Astrocyte (in vitro differentiated cells and primary cell): ENCODE results near the gene CTBP1. TPM values are rescaled to one million over a fixed set of nuclear protein-coding genes. Genes with fewer than 3 reads are reported as not detected.

Source experiments
- DNase-seq: peaks from one replicate; pipeline ENCODE4 v3.0.0-alpha.2; 2010; ENCODE audit warnings: low read depth
- FAIRE-seq: peaks from 2 replicates; lab custom pipeline; 2011; peaks lifted over from hg19 to GRCh38; lab: Jason Lieb, UNC
- H2AFZ ChIP-seq: 2 replicates; pipeline ENCODE4 v1.6.0; 2012; ENCODE audit warnings: low read depth, low read length, inconsistent platforms
- H3K27ac ChIP-seq: 2 replicates; pipeline ENCODE4 v1.5.1; 2011; ENCODE audit warnings: low read depth, low read length, inconsistent platforms
- H3K27me3 ChIP-seq: 2 replicates; pipeline ENCODE4 v1.6.0; 2011; ENCODE audit warnings: low read length, inconsistent platforms; ENCODE audit not compliant: insufficient read depth
- H3K36me3 ChIP-seq: 2 replicates; pipeline ENCODE4 v1.5.1; 2011; ENCODE audit warnings: low read length, inconsistent platforms; ENCODE audit not compliant: insufficient read depth
- H3K4me1 ChIP-seq: 2 replicates; pipeline ENCODE4 v1.5.1; 2011; ENCODE audit warnings: low read length, inconsistent platforms; ENCODE audit not compliant: insufficient read depth
- H3K4me2 ChIP-seq: 2 replicates; pipeline ENCODE4 v1.6.0; 2012; ENCODE audit warnings: low read length, inconsistent platforms
- H3K4me3 ChIP-seq: 2 replicates; pipeline ENCODE4 v1.5.1; 2011; ENCODE audit warnings: low read depth, mild to moderate bottlenecking, low read length, inconsistent platforms; ENCODE audit not compliant: insufficient read depth
- H3K79me2 ChIP-seq: 2 replicates; pipeline ENCODE4 v1.6.0; 2012; ENCODE audit warnings: mild to moderate bottlenecking, low read length, inconsistent platforms; ENCODE audit not compliant: insufficient read depth
- H3K9ac ChIP-seq: 2 replicates; pipeline ENCODE4 v1.6.0; 2012; ENCODE audit warnings: mild to moderate bottlenecking, low read length, inconsistent platforms
- H3K9me3 ChIP-seq: 2 replicates; pipeline ENCODE4 v1.5.1; 2012; ENCODE audit warnings: low read depth, mild to moderate bottlenecking, low read length, inconsistent platforms; ENCODE audit not compliant: insufficient read depth
- H4K20me1 ChIP-seq: 2 replicates; pipeline ENCODE4 v1.6.0; 2012; ENCODE audit warnings: low read length, inconsistent platforms; ENCODE audit not compliant: insufficient read depth
- H3K27ac Mint-ChIP-seq: one replicate; pipeline ENCODE4 v1.8.0; 2021; ENCODE audit warnings: mild to moderate bottlenecking, mixed read lengths; ENCODE audit not compliant: unreplicated experiment
- H3K27me3 Mint-ChIP-seq: one replicate; pipeline ENCODE4 v1.8.0; 2021; ENCODE audit warnings: low read depth, mixed read lengths; ENCODE audit not compliant: unreplicated experiment
- H3K36me3 Mint-ChIP-seq: one replicate; pipeline ENCODE4 v1.8.0; 2021; ENCODE audit warnings: low read depth, mixed read lengths; ENCODE audit not compliant: unreplicated experiment
- H3K4me1 Mint-ChIP-seq: one replicate; pipeline ENCODE4 v1.8.0; 2021; ENCODE audit warnings: low read depth, mixed read lengths; ENCODE audit not compliant: unreplicated experiment
- H3K4me3 Mint-ChIP-seq: one replicate; pipeline ENCODE4 v1.8.0; 2021; ENCODE audit warnings: mild to moderate bottlenecking, moderate library complexity, mixed read lengths; ENCODE audit not compliant: unreplicated experiment
- H3K9me3 Mint-ChIP-seq: one replicate; pipeline ENCODE4 v1.8.0; 2021; ENCODE audit warnings: mild to moderate bottlenecking, mixed read lengths; ENCODE audit not compliant: unreplicated experiment
- EZH2 ChIP-seq: IDR thresholded peaks from 2 replicates; pipeline ENCODE4 v1.6.1; 2012; ENCODE audit warnings: mild to moderate bottlenecking, low read length, inconsistent platforms; ENCODE audit not compliant: insufficient read depth
- total RNA-seq: library from RNA; stranded (reverse); gene quantifications from 2 replicates; pipeline ENCODE4 v1.2.1, GENCODE V29; 2021
- TF ChIP-seq, protein P1 (sequence below): IDR thresholded peaks from 2 replicates; pipeline ENCODE4 v1.5.1; 2011; ENCODE audit warnings: low read depth, mild to moderate bottlenecking, inconsistent platforms, low read length, moderate library complexity; ENCODE audit not compliant: insufficient read depth

CTBP1 gene
- total RNA-seq, 1 donor from 2014 or later: 136 TPM

DNA sequence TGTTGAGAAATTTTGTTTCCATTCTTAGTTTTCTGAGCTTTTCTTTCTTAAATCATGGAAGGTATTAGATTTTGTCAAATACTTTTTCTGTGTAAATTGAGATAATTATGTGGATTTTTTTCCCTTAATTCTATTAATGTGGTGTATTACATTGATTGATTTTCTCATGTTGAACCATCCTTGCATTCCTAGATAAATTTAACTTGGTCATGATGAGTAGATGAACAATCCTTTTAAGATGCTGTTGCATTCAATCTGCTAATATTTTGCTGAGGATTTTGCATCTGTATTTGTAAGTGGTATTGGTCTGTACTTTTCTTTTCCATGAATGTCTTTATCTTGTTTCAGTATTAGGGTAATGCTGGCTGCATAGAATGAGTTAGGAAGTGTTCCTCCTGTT is 20.3 kb upstream of the CTBP1 start:
- peaks cover 27% of the 10 kb centered on the region for H3K9me3 Mint-ChIP-seq

GRCh38 chr4:1266881-1267763 is 18.2 kb upstream of the CTBP1 start:
- Mint-ChIP-seq H3K27me3 (peaks cover 4% of the 10 kb centered on the region), H3K4me3 (no peak overlapping the region), H3K36me3 (peaks cover 5% of the 10 kb centered on the region), H3K4me1 (no peaks in the 10 kb centered on the region), H3K27ac (no peak overlapping the region), H3K9me3 (peaks cover 27% of the 10 kb centered on the region)
- no peaks in the 10 kb centered on the region for H3K4me1 ChIP-seq
- no peak overlapping the region for H3K9ac ChIP-seq
- no peaks in the 10 kb centered on the region for H3K27me3 ChIP-seq
- no peaks in the 10 kb centered on the region for H3K36me3 ChIP-seq
- H3K4me3 ChIP-seq: no peak overlapping the region
- no peak for FAIRE-seq
- H3K9me3 ChIP-seq: no peaks in the 10 kb centered on the region
- H3K79me2 ChIP-seq: no peaks in the 10 kb centered on the region
- H2AFZ ChIP-seq: no peak overlapping the region
- H3K4me2 ChIP-seq: no peak overlapping the region
- H3K27ac ChIP-seq: no peak overlapping the region
- no peak for DNase-seq
- no peak for TF ChIP-seq EZH2
- TF ChIP-seq, protein P1, sequence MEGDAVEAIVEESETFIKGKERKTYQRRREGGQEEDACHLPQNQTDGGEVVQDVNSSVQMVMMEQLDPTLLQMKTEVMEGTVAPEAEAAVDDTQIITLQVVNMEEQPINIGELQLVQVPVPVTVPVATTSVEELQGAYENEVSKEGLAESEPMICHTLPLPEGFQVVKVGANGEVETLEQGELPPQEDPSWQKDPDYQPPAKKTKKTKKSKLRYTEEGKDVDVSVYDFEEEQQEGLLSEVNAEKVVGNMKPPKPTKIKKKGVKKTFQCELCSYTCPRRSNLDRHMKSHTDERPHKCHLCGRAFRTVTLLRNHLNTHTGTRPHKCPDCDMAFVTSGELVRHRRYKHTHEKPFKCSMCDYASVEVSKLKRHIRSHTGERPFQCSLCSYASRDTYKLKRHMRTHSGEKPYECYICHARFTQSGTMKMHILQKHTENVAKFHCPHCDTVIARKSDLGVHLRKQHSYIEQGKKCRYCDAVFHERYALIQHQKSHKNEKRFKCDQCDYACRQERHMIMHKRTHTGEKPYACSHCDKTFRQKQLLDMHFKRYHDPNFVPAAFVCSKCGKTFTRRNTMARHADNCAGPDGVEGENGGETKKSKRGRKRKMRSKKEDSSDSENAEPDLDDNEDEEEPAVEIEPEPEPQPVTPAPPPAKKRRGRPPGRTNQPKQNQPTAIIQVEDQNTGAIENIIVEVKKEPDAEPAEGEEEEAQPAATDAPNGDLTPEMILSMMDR: no peak
- no peaks in the 10 kb centered on the region for H4K20me1 ChIP-seq

More for the DNA sequence above, 20.3 kb upstream of the CTBP1 start:
- Histone ChIP-seq H3K27ac (no peak overlapping the region), H4K20me1 (no peaks in the 10 kb centered on the region), H3K27me3 (no peaks in the 10 kb centered on the region), H2AFZ (no peak overlapping the region), H3K4me2 (no peak overlapping the region), H3K36me3 (no peaks in the 10 kb centered on the region), H3K4me1 (no peaks in the 10 kb centered on the region), H3K9me3 (no peaks in the 10 kb centered on the region), H3K79me2 (no peaks in the 10 kb centered on the region), H3K4me3 (no peak overlapping the region), H3K9ac (no peak overlapping the region)
- DNase-seq: no peak
- TF ChIP-seq EZH2: no peak
- TF ChIP-seq, protein P1: no peak
- H3K4me1 Mint-ChIP-seq: no peaks in the 10 kb centered on the region
- no peaks in the 10 kb centered on the region for H3K27me3 Mint-ChIP-seq
- H3K4me3 Mint-ChIP-seq: no peak overlapping the region
- no peak for FAIRE-seq
- H3K36me3 Mint-ChIP-seq: peaks cover 5% of the 10 kb centered on the region
- no peak overlapping the region for H3K27ac Mint-ChIP-seq

DNA sequence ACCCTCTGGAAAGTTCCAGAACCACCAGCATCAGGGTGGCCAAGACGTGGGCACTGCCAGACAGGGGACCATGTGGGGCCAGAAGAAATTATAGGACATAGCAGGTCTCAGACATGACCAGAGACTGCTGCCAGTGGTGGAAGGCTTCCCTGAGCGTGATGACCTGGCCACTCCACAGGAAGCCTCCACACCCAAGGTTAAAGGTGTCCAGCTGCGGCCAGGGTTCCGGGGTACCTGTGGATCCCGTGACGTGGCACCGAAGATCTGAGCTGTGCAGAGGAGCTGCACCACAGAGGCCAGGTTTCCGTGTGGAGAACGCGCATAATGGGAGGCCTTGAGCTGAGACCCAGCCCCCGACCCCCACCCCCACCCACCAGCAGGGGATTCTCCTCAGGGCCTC is 16.4 kb upstream of the CTBP1 start:
- no peak overlapping the region for H3K4me2 ChIP-seq
- Mint-ChIP-seq H3K27me3 (peaks cover 16% of the 10 kb centered on the region), H3K36me3 (peaks cover 6% of the 10 kb centered on the region), H3K4me1 (no peaks in the 10 kb centered on the region), H3K4me3 (no peak overlapping the region), H3K27ac (no peak overlapping the region), H3K9me3 (peaks cover 25% of the 10 kb centered on the region)
- DNase-seq (no peak), FAIRE-seq (no peak)
- H4K20me1 ChIP-seq: no peaks in the 10 kb centered on the region
- no peak overlapping the region for H3K4me3 ChIP-seq
- no peaks in the 10 kb centered on the region for H3K36me3 ChIP-seq
- H3K9me3 ChIP-seq: no peaks in the 10 kb centered on the region
- no peak overlapping the region for H2AFZ ChIP-seq
- no peak overlapping the region for H3K27ac ChIP-seq
- no peaks in the 10 kb centered on the region for H3K79me2 ChIP-seq
- no peaks in the 10 kb centered on the region for H3K4me1 ChIP-seq
- no peak for TF ChIP-seq EZH2
- TF ChIP-seq, protein P1: no peak
- H3K9ac ChIP-seq: no peak overlapping the region
- no peaks in the 10 kb centered on the region for H3K27me3 ChIP-seq
